HCT116 (cell line): Measurements from ENCODE around the gene KHDRBS2. TPM values are rescaled to one million over a fixed set of nuclear protein-coding genes. Genes with fewer than 3 reads are reported as not detected.

Experiments used
- ATAC-seq: fragments of 200-7000 bp; cut with Tn5 transposase; 2 replicates; pipeline ENCODE4 v1.9.1; 2020; ENCODE audit warnings: mild to moderate bottlenecking, moderate library complexity
- BruUV-seq: library from RNA; stranded (reverse); fragments of 400-500 nt; replicated peaks from 2 replicates; lab custom pipeline; 2021; lab: Mats Ljungman, UMichigan
- CTCF ChIA-PET: fragments of 300-600 bp; sonication (Branson Sonifier 250); formaldehyde crosslinking; loops from one replicate; lab custom pipeline; 2021; ENCODE audit warnings: antibody characterized with exemption; lab: Charles Lee
- POLR2A ChIA-PET: fragments of 300-600, 350-600 bp; sonication (Branson Sonifier 250); formaldehyde crosslinking; loops from one replicate; lab custom pipeline; 2021; ENCODE audit warnings: antibody characterized with exemption; lab: Charles Lee
- RAD21 ChIA-PET, 2 experiments: fragments of 300-600 bp; sonication (Branson Sonifier 250); formaldehyde crosslinking; loops; one replicate each; lab custom pipeline; 2023; ENCODE audit warnings: low total read pairs in 2 of 2; ENCODE audit not compliant: uncharacterized antibody in 2 of 2, unreplicated experiment in 2 of 2, low non-redundant PET in 1 of 2; lab: Charles Lee
- DNase-seq: peaks from one replicate; pipeline ENCODE4 v3.0.0-alpha.2; 2010; ENCODE audit warnings: low read depth, low spot score
- H2AFZ ChIP-seq: fragments of 200-600 bp; shearing (Covaris generic), sonication (generic); 2 replicates; pipeline ENCODE4 v1.6.1; 2017; ENCODE audit warnings: low read depth, mixed run types, mixed read lengths, antibody characterized with exemption, low read length; ENCODE audit not compliant: poor library complexity, severe bottlenecking
- H3K27ac ChIP-seq: 2 replicates; pipeline ENCODE4 v1.5.1; 2012; ENCODE audit warnings: low read depth, low read length
- H3K27me3 ChIP-seq: fragments of 200-600 bp; sonication (generic); 2 replicates; pipeline ENCODE4 v1.6.1; 2016; ENCODE audit warnings: mixed run types, low read length, mixed read lengths; ENCODE audit not compliant: insufficient read depth
- H3K36me3 ChIP-seq, 2 experiments: fragments of 200-500 bp in 1 of 2; fragments of 200-600 bp in 1 of 2; sonication (Bioruptor generic) in 1 of 2; sonication (generic) in 1 of 2; 2 replicates each; pipeline versions ENCODE4 v1.5.1 to v1.6.1; 2014 to 2016; ENCODE audit warnings: low read length in 2 of 2, inconsistent platforms in 1 of 2, mixed read lengths in 1 of 2, mixed run types in 1 of 2; ENCODE audit not compliant: insufficient read depth in 2 of 2, control insufficient read depth in 1 of 2
- H3K4me1 ChIP-seq, 2 experiments: fragments of 200-600 bp in 1 of 2; sonication (generic) in 1 of 2; 2 replicates each; pipeline versions ENCODE4 v1.5.1 to v1.6.1; 2012 to 2017; ENCODE audit warnings: low read length in 2 of 2, inconsistent platforms in 1 of 2, mild to moderate bottlenecking in 1 of 2, mixed read lengths in 1 of 2, mixed run types in 1 of 2, moderate library complexity in 1 of 2; ENCODE audit not compliant: insufficient read depth in 2 of 2, control insufficient read depth in 1 of 2
- H3K4me2 ChIP-seq: fragments of 200-600 bp; sonication (generic); 2 replicates; pipeline ENCODE4 v1.6.1; 2017; ENCODE audit warnings: mixed run types, low read length, mixed read lengths
- H3K4me3 ChIP-seq, 2 experiments: fragments of 200-600 bp in 1 of 2; sonication (generic) in 1 of 2; replicated peaks in 1 of 2; 2 replicates each; pipeline ENCODE4 v1.5.1; 2011 to 2016; ENCODE audit warnings: low read length in 2 of 2, control low read depth in 1 of 2, low read depth in 1 of 2, mild to moderate bottlenecking in 1 of 2, mixed read lengths in 1 of 2, mixed run types in 1 of 2
- H3K79me2 ChIP-seq: fragments of 200-600 bp; sonication (generic); 2 replicates; pipeline ENCODE4 v1.6.1; 2017; ENCODE audit warnings: mild to moderate bottlenecking, mixed run types, low read length, moderate library complexity, mixed read lengths; ENCODE audit not compliant: insufficient read depth
- H3K9ac ChIP-seq: fragments of 200-600 bp; sonication (generic); 2 replicates; pipeline ENCODE4 v1.6.1; 2016; ENCODE audit warnings: low read length, mixed read lengths
- H3K9me2 ChIP-seq: fragments of 200-600 bp; sonication (generic), shearing (Covaris generic); 2 replicates; pipeline ENCODE4 v1.6.1; 2017; ENCODE audit warnings: mixed run types, mild to moderate bottlenecking, moderate library complexity; ENCODE audit not compliant: insufficient read depth
- H3K9me3 ChIP-seq, 2 experiments: fragments of 200-500 bp in 1 of 2; fragments of 200-600 bp in 1 of 2; sonication (Bioruptor generic) in 1 of 2; sonication (generic) in 1 of 2; 2 replicates each; pipeline ENCODE4 v1.6.1; 2014 to 2017; ENCODE audit warnings: low read length in 2 of 2, mixed read lengths in 2 of 2, inconsistent platforms in 1 of 2, low read depth in 1 of 2, mild to moderate bottlenecking in 1 of 2, mixed run types in 1 of 2, moderate library complexity in 1 of 2; ENCODE audit not compliant: control insufficient read depth in 1 of 2, insufficient read depth in 1 of 2
- H4K20me1 ChIP-seq: fragments of 200-600 bp; sonication (generic), shearing (Covaris generic); 2 replicates; pipeline ENCODE4 v1.6.1; 2017; ENCODE audit warnings: mixed run types, mild to moderate bottlenecking, moderate library complexity; ENCODE audit not compliant: insufficient read depth
- CBX3 ChIP-seq: IDR thresholded peaks from 2 replicates; pipeline ENCODE4 v1.6.1; 2012; ENCODE audit warnings: low read depth
- CEBPB ChIP-seq: IDR thresholded peaks from 2 replicates; pipeline ENCODE4 v1.6.1; 2012; ENCODE audit warnings: low read depth
- ELF1 ChIP-seq: IDR thresholded peaks from 2 replicates; pipeline ENCODE4 v1.6.1; 2012; ENCODE audit warnings: low read depth, borderline replicate concordance
- EZH2 ChIP-seq: fragments of 200-600 bp; sonication (generic); IDR thresholded peaks from 2 replicates; pipeline ENCODE4 v1.6.1; 2017; ENCODE audit warnings: antibody characterized with exemption, mixed run types
- FOSL1 ChIP-seq: IDR thresholded peaks from 2 replicates; pipeline ENCODE4 v1.6.1; 2012; ENCODE audit warnings: low read depth
- JUND ChIP-seq: IDR thresholded peaks from 2 replicates; pipeline ENCODE4 v1.6.1; 2012
- POLR2A ChIP-seq: IDR thresholded peaks from 2 replicates; pipeline ENCODE4 v1.7.0; 2011; ENCODE audit warnings: borderline replicate concordance; ENCODE audit not compliant: insufficient read depth, insufficient read length; ENCODE audit errors: extremely low read depth
- RAD21 ChIP-seq: IDR thresholded peaks from 2 replicates; pipeline ENCODE4 v1.6.1; 2012; ENCODE audit warnings: low read depth, mild to moderate bottlenecking
- SIN3A ChIP-seq: IDR thresholded peaks from 2 replicates; pipeline ENCODE4 v1.6.1; 2012; ENCODE audit warnings: low read depth
- SP1 ChIP-seq: IDR thresholded peaks from 2 replicates; pipeline ENCODE4 v1.6.1; 2012; ENCODE audit warnings: low read depth
- SRF ChIP-seq: IDR thresholded peaks from 2 replicates; pipeline ENCODE4 v1.6.1; 2012; ENCODE audit warnings: low read depth
- TCF7L2 ChIP-seq: IDR thresholded peaks from 2 replicates; pipeline ENCODE4 v1.7.0; 2011; ENCODE audit warnings: borderline replicate concordance, inconsistent platforms; ENCODE audit not compliant: insufficient read depth, insufficient read length; ENCODE audit errors: extremely low read depth
- ZNF274 ChIP-seq: fragments of 200-500 bp; sonication (Bioruptor generic); IDR thresholded peaks from 2 replicates; pipeline ENCODE4 v1.6.1; 2014; ENCODE audit warnings: mild to moderate bottlenecking, low read depth, low read length, inconsistent platforms
- intact Hi-C: fragments of 100-400 bp; cut with micrococcal nuclease; formaldehyde crosslinking; loops from 2 replicates; pipeline ENCODE4 v1.10.0; 2022
- total RNA-seq: library from RNA; stranded (reverse); gene quantifications from one replicate; pipeline ENCODE4 v1.2.1, GENCODE V29; 2021; ENCODE audit not compliant: unreplicated experiment
- TF ChIP-seq, protein P1 (sequence below): IDR thresholded peaks from 2 replicates; pipeline ENCODE4 v1.6.1; 2012
- TF ChIP-seq, protein P2 (sequence below): IDR thresholded peaks from 2 replicates; pipeline ENCODE4 v1.6.1; 2012
- TF ChIP-seq, protein P3 (sequence below), 3 experiments: fragments of 200-600 bp in 1 of 3; sonication (generic) in 1 of 3; IDR thresholded peaks in 2 of 3; conservative IDR thresholded peaks in 1 of 3; 2 replicates each; pipeline ENCODE4 v1.5.1; 2012 to 2017; ENCODE audit warnings: low read depth in 2 of 3, low read length in 2 of 3, antibody characterized with exemption in 1 of 3, borderline replicate concordance in 1 of 3, control low read depth in 1 of 3, mild to moderate bottlenecking in 1 of 3, mixed read lengths in 1 of 3, mixed run types in 1 of 3, moderate library complexity in 1 of 3; ENCODE audit not compliant: insufficient read depth in 1 of 3

The KHDRBS2 gene
- total RNA-seq, 1 experiment from 2014 or later = not detected

DNA sequence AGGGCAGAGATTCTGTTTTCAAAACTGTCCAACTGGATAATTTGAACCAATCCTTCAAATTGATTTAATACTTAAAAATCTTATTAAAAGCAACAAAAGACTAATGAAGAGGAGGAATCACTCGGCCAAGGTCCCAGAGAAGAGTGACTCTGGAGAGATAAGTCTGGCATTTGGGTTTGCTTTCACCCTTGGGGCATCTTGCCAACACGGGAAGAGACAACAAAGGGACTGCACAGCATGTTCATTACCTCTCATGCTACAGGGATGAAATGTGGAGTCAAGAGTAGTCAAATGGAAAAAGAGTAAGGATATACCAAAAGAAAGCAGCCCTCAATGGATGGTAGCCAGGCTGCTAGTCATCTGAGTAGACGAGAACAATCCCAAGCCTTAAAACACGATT lies 68.2 kb downstream of the KHDRBS2 start:
- H3K27me3 ChIP-seq = no peaks in the 10 kb centered on the region
- no TSS peak for BruUV-seq
- ChIA-PET RAD21 (no interaction called here), POLR2A (no interaction called here), CTCF (no interaction called here)
- H3K9me3 ChIP-seq = peaks cover 0 to 14% of the 10 kb centered on the region in 2 experiments; a peak in 2 of 4 replicates
- no peaks in the 10 kb centered on the region for H3K4me1 ChIP-seq
- H2AFZ ChIP-seq = no peak overlapping the region
- intact Hi-C loops = no loop called here
- H3K79me2 ChIP-seq = no peaks in the 10 kb centered on the region
- ATAC-seq = no peak
- H3K4me3 ChIP-seq = no peak overlapping the region
- no peak for TF ChIP-seq SP1
- TF ChIP-seq ZNF274 = no peak
- no peak for TF ChIP-seq JUND
- no peak for TF ChIP-seq TCF7L2
- TF ChIP-seq ELF1 = no peak
- no peak for TF ChIP-seq CBX3
- TF ChIP-seq CEBPB = no peak
- no peak for TF ChIP-seq SRF
- no peak for TF ChIP-seq POLR2A
- TF ChIP-seq, protein P1, sequence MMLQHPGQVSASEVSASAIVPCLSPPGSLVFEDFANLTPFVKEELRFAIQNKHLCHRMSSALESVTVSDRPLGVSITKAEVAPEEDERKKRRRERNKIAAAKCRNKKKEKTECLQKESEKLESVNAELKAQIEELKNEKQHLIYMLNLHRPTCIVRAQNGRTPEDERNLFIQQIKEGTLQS = no peak
- no peak for TF ChIP-seq SIN3A
- TF ChIP-seq, protein P2, sequence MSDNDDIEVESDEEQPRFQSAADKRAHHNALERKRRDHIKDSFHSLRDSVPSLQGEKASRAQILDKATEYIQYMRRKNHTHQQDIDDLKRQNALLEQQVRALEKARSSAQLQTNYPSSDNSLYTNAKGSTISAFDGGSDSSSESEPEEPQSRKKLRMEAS = no peak
- TF ChIP-seq, all 23 proteins: peak for 0
- no peaks in the 10 kb centered on the region for H4K20me1 ChIP-seq
- H3K4me2 ChIP-seq = no peak overlapping the region
- no peaks in the 10 kb centered on the region for H3K36me3 ChIP-seq
- no peak for DNase-seq
- H3K9me2 ChIP-seq = no peaks in the 10 kb centered on the region
- H3K27ac ChIP-seq = no peak overlapping the region
- H3K9ac ChIP-seq = no peak overlapping the region

DNA sequence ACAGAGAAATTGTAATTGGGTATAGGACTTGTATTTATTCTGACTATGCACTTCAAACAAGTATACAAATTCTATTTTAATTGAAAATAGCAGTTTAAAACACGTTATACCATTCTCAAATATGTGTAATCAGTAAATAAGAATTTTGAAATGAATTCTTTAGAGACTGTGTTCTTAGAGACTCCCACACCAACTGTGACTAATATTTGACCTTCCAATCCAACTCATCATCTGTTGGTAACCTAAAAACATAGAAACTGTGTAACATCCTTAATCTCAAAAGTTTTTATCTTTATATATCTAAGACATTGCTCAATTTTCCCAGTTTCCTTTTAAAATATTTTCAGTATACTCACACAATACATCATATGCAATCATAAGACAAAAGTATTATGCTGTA lies 83.9 kb downstream of the KHDRBS2 start:
- Histone ChIP-seq H3K4me2 (no peak overlapping the region), H4K20me1 (no peaks in the 10 kb centered on the region), H3K27ac (no peak overlapping the region), H3K4me3 (no peak overlapping the region), H3K9me2 (no peaks in the 10 kb centered on the region), H3K36me3 (no peaks in the 10 kb centered on the region), H3K9me3 (peaks cover 9 to 10% of the 10 kb centered on the region in 2 experiments; a peak in 2 of 4 replicates), H3K9ac (no peak overlapping the region), H3K79me2 (no peaks in the 10 kb centered on the region), H2AFZ (no peak overlapping the region), H3K4me1 (no peaks in the 10 kb centered on the region), H3K27me3 (no peaks in the 10 kb centered on the region)
- RAD21 ChIA-PET = no interaction called here
- TF ChIP-seq ELF1 = no peak
- TF ChIP-seq, protein P3, sequence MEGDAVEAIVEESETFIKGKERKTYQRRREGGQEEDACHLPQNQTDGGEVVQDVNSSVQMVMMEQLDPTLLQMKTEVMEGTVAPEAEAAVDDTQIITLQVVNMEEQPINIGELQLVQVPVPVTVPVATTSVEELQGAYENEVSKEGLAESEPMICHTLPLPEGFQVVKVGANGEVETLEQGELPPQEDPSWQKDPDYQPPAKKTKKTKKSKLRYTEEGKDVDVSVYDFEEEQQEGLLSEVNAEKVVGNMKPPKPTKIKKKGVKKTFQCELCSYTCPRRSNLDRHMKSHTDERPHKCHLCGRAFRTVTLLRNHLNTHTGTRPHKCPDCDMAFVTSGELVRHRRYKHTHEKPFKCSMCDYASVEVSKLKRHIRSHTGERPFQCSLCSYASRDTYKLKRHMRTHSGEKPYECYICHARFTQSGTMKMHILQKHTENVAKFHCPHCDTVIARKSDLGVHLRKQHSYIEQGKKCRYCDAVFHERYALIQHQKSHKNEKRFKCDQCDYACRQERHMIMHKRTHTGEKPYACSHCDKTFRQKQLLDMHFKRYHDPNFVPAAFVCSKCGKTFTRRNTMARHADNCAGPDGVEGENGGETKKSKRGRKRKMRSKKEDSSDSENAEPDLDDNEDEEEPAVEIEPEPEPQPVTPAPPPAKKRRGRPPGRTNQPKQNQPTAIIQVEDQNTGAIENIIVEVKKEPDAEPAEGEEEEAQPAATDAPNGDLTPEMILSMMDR (IDR thresholded peaks at IDR 0.05 in 2 of 3, conservative IDR thresholded peaks at IDR 0.05 in 1 of 3; ENCODE audit: borderline replicate concordance in 1 of 3, insufficient read depth in 1 of 3, low read depth in 2 of 3, low read length in 2 of 3) = no peak
- TF ChIP-seq RAD21 = no peak
- TF ChIP-seq, protein P1 = no peak
- no peak for TF ChIP-seq FOSL1
- TF ChIP-seq SRF = no peak
- no peak for TF ChIP-seq CEBPB
- TF ChIP-seq SIN3A = no peak
- TF ChIP-seq EZH2 = no peak
- no peak for TF ChIP-seq CBX3
- BruUV-seq = no TSS peak
- intact Hi-C loops = no loop called here
- no peak for ATAC-seq
- no peak for DNase-seq
- POLR2A ChIA-PET = no interaction called here
- CTCF ChIA-PET = no interaction called here
